Measurements from ENCODE around the gene RFX8. TPM values are rescaled to one million over a fixed set of nuclear protein-coding genes. Genes with fewer than 3 reads are reported as not detected.

The RFX8 gene
- total RNA-seq, 1 experiment from 2014 or later: not detected

DNA sequence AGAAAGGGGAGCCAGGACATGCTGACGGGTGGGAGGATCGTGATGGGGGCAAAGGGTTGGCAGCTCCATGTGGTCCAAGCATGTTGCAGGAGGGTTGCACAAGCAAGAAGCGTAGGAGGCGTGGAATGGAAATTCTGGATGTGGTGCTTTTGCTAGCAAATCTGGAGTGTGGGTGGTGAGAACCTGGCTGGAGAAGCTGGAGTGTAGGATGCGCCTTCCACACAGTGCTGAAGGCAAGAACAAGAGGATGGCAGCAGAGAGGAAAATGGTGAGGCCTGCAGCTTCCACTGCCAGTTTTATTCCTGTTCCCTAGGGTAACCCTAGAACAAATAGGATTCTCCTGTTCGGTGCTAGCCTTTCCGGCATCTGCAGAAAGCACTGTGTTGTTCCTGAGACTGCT lies 110.0 kb downstream of the RFX8 start:
- H3K4me1 Mint-ChIP-seq (ENCODE audit: low read depth, unreplicated experiment): peaks cover 9% of the 10 kb centered on the region
- CTCF ChIA-PET: no interaction called here

DNA sequence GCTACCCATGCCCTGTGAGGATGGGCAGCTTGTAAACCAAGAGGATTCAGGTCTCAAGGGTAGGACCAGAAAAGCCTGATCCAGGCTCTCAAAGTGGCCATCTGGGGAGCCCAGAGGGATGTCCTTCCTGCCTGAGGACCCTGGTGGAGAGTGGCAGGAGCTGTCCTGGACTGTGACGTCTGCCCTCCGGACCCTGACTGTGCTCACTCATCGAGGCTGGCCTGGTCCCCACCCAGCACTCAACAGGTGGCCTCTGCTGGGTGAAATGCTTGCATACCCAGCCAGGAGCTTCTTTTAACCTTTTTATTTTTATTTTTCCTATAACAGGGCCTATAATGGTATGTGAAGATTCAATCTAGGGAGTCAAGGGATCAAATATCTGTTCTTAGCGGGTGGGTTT lies 112.1 kb downstream of the RFX8 start:
- no TSS peak for BruUV-seq (replicated peaks)
- no peaks in the 10 kb centered on the region for H3K27me3 Mint-ChIP-seq (ENCODE audit: unreplicated experiment)
- H3K27ac Mint-ChIP-seq (ENCODE audit: unreplicated experiment): no peak overlapping the region
- H3K9me3 Mint-ChIP-seq (ENCODE audit: low read depth, unreplicated experiment): no peaks in the 10 kb centered on the region
- no peaks in the 10 kb centered on the region for H3K36me3 Mint-ChIP-seq (ENCODE audit: insufficient read depth, unreplicated experiment)
- peaks cover 19% of the 10 kb centered on the region for H3K4me1 Mint-ChIP-seq (ENCODE audit: low read depth, unreplicated experiment)
- CTCF ChIA-PET: no interaction called here
- TF ChIP-seq, protein P1, sequence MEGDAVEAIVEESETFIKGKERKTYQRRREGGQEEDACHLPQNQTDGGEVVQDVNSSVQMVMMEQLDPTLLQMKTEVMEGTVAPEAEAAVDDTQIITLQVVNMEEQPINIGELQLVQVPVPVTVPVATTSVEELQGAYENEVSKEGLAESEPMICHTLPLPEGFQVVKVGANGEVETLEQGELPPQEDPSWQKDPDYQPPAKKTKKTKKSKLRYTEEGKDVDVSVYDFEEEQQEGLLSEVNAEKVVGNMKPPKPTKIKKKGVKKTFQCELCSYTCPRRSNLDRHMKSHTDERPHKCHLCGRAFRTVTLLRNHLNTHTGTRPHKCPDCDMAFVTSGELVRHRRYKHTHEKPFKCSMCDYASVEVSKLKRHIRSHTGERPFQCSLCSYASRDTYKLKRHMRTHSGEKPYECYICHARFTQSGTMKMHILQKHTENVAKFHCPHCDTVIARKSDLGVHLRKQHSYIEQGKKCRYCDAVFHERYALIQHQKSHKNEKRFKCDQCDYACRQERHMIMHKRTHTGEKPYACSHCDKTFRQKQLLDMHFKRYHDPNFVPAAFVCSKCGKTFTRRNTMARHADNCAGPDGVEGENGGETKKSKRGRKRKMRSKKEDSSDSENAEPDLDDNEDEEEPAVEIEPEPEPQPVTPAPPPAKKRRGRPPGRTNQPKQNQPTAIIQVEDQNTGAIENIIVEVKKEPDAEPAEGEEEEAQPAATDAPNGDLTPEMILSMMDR (IDR thresholded peaks at IDR 0.05; ENCODE audit: unreplicated experiment): no peak
- intact Hi-C loops (cut with micrococcal nuclease; ENCODE audit: unreplicated experiment): no loop called here
- no peak overlapping the region for H3K4me3 Mint-ChIP-seq (ENCODE audit: low read depth, unreplicated experiment)
- no peak for DNase-seq

More for the DNA sequence above, 110.0 kb downstream of the RFX8 start:
- BruUV-seq (replicated peaks): no TSS peak
- DNase-seq: no peak
- TF ChIP-seq, protein P1 (IDR thresholded peaks at IDR 0.05; ENCODE audit: unreplicated experiment): no peak
- no peaks in the 10 kb centered on the region for H3K27me3 Mint-ChIP-seq (ENCODE audit: unreplicated experiment)
- no peak overlapping the region for H3K27ac Mint-ChIP-seq (ENCODE audit: unreplicated experiment)
- no peaks in the 10 kb centered on the region for H3K36me3 Mint-ChIP-seq (ENCODE audit: insufficient read depth, unreplicated experiment)
- no peaks in the 10 kb centered on the region for H3K9me3 Mint-ChIP-seq (ENCODE audit: low read depth, unreplicated experiment)
- no peak overlapping the region for H3K4me3 Mint-ChIP-seq (ENCODE audit: low read depth, unreplicated experiment)
- intact Hi-C loops (cut with micrococcal nuclease; ENCODE audit: unreplicated experiment): no loop called here

DNA sequence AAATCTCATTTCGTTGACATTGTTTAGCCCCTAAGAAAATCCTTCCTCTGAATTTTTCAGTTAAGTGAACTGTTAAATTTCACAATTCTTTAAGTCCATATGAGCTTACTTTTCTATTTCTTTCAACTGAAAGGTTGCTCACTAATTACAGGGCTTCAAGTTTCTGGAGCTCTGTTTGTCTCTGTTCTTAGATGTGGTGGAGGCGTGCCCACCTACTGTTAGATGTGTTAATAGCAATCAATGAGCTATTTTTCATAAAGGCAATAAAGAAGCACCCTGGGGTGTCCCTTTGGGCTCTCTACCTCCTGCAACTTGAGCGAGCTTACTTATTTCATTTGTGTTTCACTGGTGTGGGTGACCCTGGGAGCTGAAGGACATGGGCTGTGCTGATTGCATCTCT lies 112.6 kb downstream of the RFX8 start:
- DNase-seq: no peak

DNA sequence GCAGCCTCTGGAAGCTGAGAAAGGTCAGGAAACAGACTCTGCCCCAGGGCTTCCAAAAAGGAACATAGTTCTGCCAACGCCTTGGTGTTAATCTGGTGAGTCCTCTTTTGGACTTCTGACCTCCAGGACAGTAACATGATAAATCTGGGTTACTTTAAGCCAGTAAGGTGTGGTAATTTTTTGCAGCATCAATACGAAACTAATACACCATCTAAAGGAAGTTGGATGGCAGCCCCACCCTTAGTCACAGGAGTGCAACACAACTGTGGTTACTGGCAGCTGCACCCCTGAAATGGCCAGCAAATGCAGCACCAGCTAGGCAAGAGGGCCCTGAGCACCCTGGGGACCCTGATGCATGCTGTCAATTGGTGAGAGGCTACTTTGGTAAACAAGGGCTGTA lies 113.4 kb downstream of the RFX8 start:
- Mint-ChIP-seq H3K4me3 (ENCODE audit: low read depth, unreplicated experiment) (no peak overlapping the region), H3K27ac (ENCODE audit: unreplicated experiment) (no peak overlapping the region), H3K4me1 (ENCODE audit: low read depth, unreplicated experiment) (peaks cover 21% of the 10 kb centered on the region), H3K9me3 (ENCODE audit: low read depth, unreplicated experiment) (no peaks in the 10 kb centered on the region), H3K36me3 (ENCODE audit: insufficient read depth, unreplicated experiment) (no peaks in the 10 kb centered on the region), H3K27me3 (ENCODE audit: unreplicated experiment) (no peaks in the 10 kb centered on the region)
- TF ChIP-seq, protein P1 (IDR thresholded peaks at IDR 0.05; ENCODE audit: unreplicated experiment): no peak
- no TSS peak for BruUV-seq (replicated peaks)
- no peak for DNase-seq
- intact Hi-C loops (cut with micrococcal nuclease; ENCODE audit: unreplicated experiment): no loop called here
- CTCF ChIA-PET: no interaction called here

More for the DNA sequence above, 112.6 kb downstream of the RFX8 start:
- Mint-ChIP-seq H3K36me3 (ENCODE audit: insufficient read depth, unreplicated experiment) (no peaks in the 10 kb centered on the region), H3K4me1 (ENCODE audit: low read depth, unreplicated experiment) (peaks cover 19% of the 10 kb centered on the region), H3K27ac (ENCODE audit: unreplicated experiment) (no peak overlapping the region), H3K27me3 (ENCODE audit: unreplicated experiment) (no peaks in the 10 kb centered on the region), H3K4me3 (ENCODE audit: low read depth, unreplicated experiment) (no peak overlapping the region), H3K9me3 (ENCODE audit: low read depth, unreplicated experiment) (no peaks in the 10 kb centered on the region)
- intact Hi-C loops (cut with micrococcal nuclease; ENCODE audit: unreplicated experiment): no loop called here
- TF ChIP-seq, protein P1 (IDR thresholded peaks at IDR 0.05; ENCODE audit: unreplicated experiment): no peak
- no TSS peak for BruUV-seq (replicated peaks)
- CTCF ChIA-PET: interaction anchor here (0.7 kb wide), 1 partner anchor 20 kb away, joined by 3 read pairs; no protein-coding TSS in a partner anchor
